ENCODE data around the gene BARHL1.

BARHL1 gene

DNA sequence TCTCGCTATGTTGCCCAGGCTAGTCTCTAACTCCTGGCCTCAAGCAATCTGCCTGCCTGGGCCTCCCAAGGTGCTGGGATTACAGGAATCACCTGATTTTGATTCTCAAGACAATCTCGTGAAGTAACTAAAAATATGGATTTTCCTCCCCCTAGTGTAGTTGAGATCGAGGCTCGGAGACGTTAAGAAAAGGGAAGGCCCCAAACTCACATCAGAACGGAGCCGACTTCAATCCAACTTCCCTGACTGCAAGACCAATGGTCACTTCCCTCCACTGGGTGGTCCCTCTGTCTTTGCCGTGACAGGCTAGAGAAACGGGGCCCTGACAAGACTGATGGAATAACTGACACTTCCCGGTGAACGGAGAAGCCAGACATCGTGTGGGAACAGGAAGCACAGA lies 28.3 kb downstream of the BARHL1 start:
- no peak for TF ChIP-seq KLF16 (tag by site-specific recombination; IDR thresholded peaks at IDR 0.05)
- no peak for TF ChIP-seq ZNF621 (tag by site-specific recombination; IDR thresholded peaks at IDR 0.05)
- no peak for TF ChIP-seq ZNF10 (tag by site-specific recombination; IDR thresholded peaks at IDR 0.05)

DNA sequence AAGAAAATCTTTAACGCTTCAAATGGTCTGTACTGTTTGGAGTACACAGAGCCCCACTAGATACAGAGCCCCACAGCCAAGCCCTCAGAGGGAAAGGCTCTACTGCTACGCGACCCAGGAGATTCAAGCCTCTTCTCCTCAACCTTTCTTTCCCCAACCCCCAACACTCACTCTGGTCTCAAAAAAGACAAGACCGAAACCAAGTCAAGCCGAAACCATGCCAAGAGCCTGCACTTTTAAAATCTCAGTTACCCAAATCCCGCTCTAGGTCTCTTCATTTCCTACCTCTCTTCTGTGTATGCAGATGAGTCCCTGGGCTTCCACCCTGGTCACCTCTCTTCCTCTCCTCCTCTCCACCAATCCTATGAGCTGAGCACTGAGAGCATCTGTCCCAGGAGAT lies 31.9 kb downstream of the BARHL1 start:
- Histone ChIP-seq H3K27ac (ENCODE audit: extremely low read depth, low read depth, low read length) (no peak overlapping the region), H3K36me3 (ENCODE audit: control insufficient read depth in 2 of 2, insufficient read depth in 1 of 2, low read length in 2 of 2) (peaks cover 3 to 78% of the 10 kb centered on the region in 2 experiments; a peak in 2 of 3 replicates)
- CTCF ChIA-PET, result interaction anchor here (0.7 kb wide), 1 partner anchor 444 kb away, joined by 3 read pairs; no protein-coding TSS in a partner anchor

More for the DNA sequence above, 28.3 kb downstream of the BARHL1 start:
- no peaks in the 10 kb centered on the region for H3K9me3 ChIP-seq (ENCODE audit: control insufficient read depth, insufficient read depth, low read depth, low read length)
- ChIA-PET POLR2A (no interaction called here), CTCF (no interaction called here)
- no peak overlapping the region for H3K4me3 ChIP-seq (ENCODE audit: low read depth, low read length)
- H3K36me3 ChIP-seq (ENCODE audit: control insufficient read depth in 2 of 2, insufficient read depth in 1 of 2, low read length in 2 of 2), result peaks cover 3 to 74% of the 10 kb centered on the region in 2 experiments; a peak in 2 of 3 replicates
- H3K27ac ChIP-seq (ENCODE audit: extremely low read depth, low read depth, low read length), result no peak overlapping the region
- no peaks in the 10 kb centered on the region for H3K4me1 ChIP-seq (ENCODE audit: control insufficient read depth, insufficient read depth, low read length)

DNA sequence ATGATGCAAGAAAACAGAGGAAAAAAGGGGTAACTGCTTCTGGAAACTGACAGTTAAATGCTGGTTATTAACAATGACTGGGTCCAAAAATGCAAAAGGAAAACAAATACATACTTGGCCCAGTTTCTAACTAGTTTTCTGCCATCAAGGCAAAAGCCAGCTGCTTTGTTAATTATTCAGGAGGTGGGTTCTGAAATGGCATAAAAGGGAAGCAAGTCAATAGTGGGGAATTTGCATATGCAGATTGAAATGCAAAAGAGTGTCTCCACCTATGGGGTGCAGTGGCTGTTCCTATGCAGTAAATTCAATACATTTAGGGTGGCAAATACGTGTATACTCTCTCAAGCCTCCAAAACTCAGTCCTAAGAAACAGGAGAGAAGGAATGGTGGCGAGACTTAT lies 33.4 kb downstream of the BARHL1 start:
- H3K27ac ChIP-seq (ENCODE audit: extremely low read depth, low read depth, low read length), result no peak overlapping the region
- CTCF ChIA-PET, result interaction anchor here (0.6 to 1.3 kb wide), 2 partner anchors 16 to 36 kb away, joined by 3 to 6 read pairs; no protein-coding TSS in a partner anchor
- no peak overlapping the region for H3K4me3 ChIP-seq (ENCODE audit: low read depth, low read length)
- no peaks in the 10 kb centered on the region for H3K4me1 ChIP-seq (ENCODE audit: control insufficient read depth, insufficient read depth, low read length)
- POLR2A ChIA-PET, result no interaction called here
- no peaks in the 10 kb centered on the region for H3K9me3 ChIP-seq (ENCODE audit: control insufficient read depth, insufficient read depth, low read depth, low read length)
- peaks cover 3 to 70% of the 10 kb centered on the region in 2 experiments; a peak in 2 of 3 replicates for H3K36me3 ChIP-seq (ENCODE audit: control insufficient read depth in 2 of 2, insufficient read depth in 1 of 2, low read length in 2 of 2)
- TF ChIP-seq, protein P1, sequence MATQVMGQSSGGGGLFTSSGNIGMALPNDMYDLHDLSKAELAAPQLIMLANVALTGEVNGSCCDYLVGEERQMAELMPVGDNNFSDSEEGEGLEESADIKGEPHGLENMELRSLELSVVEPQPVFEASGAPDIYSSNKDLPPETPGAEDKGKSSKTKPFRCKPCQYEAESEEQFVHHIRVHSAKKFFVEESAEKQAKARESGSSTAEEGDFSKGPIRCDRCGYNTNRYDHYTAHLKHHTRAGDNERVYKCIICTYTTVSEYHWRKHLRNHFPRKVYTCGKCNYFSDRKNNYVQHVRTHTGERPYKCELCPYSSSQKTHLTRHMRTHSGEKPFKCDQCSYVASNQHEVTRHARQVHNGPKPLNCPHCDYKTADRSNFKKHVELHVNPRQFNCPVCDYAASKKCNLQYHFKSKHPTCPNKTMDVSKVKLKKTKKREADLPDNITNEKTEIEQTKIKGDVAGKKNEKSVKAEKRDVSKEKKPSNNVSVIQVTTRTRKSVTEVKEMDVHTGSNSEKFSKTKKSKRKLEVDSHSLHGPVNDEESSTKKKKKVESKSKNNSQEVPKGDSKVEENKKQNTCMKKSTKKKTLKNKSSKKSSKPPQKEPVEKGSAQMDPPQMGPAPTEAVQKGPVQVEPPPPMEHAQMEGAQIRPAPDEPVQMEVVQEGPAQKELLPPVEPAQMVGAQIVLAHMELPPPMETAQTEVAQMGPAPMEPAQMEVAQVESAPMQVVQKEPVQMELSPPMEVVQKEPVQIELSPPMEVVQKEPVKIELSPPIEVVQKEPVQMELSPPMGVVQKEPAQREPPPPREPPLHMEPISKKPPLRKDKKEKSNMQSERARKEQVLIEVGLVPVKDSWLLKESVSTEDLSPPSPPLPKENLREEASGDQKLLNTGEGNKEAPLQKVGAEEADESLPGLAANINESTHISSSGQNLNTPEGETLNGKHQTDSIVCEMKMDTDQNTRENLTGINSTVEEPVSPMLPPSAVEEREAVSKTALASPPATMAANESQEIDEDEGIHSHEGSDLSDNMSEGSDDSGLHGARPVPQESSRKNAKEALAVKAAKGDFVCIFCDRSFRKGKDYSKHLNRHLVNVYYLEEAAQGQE (tag by site-specific recombination; IDR thresholded peaks at IDR 0.05), result no peak
- no peak for TF ChIP-seq ZNF16 (tag by site-specific recombination; IDR thresholded peaks at IDR 0.05; ENCODE audit: low read depth)
- TF ChIP-seq EGR2 (tag by site-specific recombination; IDR thresholded peaks at IDR 0.05; ENCODE audit: low read depth), result no peak
- TF ChIP-seq YY1 (tag by site-specific recombination; IDR thresholded peaks at IDR 0.05), result no peak
- TF ChIP-seq, protein P2, sequence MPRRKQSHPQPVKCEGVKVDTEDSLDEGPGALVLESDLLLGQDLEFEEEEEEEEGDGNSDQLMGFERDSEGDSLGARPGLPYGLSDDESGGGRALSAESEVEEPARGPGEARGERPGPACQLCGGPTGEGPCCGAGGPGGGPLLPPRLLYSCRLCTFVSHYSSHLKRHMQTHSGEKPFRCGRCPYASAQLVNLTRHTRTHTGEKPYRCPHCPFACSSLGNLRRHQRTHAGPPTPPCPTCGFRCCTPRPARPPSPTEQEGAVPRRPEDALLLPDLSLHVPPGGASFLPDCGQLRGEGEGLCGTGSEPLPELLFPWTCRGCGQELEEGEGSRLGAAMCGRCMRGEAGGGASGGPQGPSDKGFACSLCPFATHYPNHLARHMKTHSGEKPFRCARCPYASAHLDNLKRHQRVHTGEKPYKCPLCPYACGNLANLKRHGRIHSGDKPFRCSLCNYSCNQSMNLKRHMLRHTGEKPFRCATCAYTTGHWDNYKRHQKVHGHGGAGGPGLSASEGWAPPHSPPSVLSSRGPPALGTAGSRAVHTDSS (tag by site-specific recombination; IDR thresholded peaks at IDR 0.05), result no peak

More for the DNA sequence above, 31.9 kb downstream of the BARHL1 start:
- no peak overlapping the region for H3K4me3 ChIP-seq (ENCODE audit: low read depth, low read length)
- H3K9me3 ChIP-seq (ENCODE audit: control insufficient read depth, insufficient read depth, low read depth, low read length), result no peaks in the 10 kb centered on the region
- POLR2A ChIA-PET, result no interaction called here
- TF ChIP-seq BCL11A (tag by site-specific recombination; IDR thresholded peaks at IDR 0.05; ENCODE audit: low read depth), result no peak
- TF ChIP-seq ZNF510 (tag by site-specific recombination; IDR thresholded peaks at IDR 0.05; ENCODE audit: insufficient replicate concordance), result no peak
- TF ChIP-seq ZNF501 (tag by site-specific recombination; IDR thresholded peaks at IDR 0.05), result no peak
- TF ChIP-seq SALL2 (tag by site-specific recombination; IDR thresholded peaks at IDR 0.05; ENCODE audit: borderline replicate concordance), result no peak
- TF ChIP-seq ZNF404 (tag by site-specific recombination; IDR thresholded peaks at IDR 0.05), result no peak
- TF ChIP-seq, protein P3, sequence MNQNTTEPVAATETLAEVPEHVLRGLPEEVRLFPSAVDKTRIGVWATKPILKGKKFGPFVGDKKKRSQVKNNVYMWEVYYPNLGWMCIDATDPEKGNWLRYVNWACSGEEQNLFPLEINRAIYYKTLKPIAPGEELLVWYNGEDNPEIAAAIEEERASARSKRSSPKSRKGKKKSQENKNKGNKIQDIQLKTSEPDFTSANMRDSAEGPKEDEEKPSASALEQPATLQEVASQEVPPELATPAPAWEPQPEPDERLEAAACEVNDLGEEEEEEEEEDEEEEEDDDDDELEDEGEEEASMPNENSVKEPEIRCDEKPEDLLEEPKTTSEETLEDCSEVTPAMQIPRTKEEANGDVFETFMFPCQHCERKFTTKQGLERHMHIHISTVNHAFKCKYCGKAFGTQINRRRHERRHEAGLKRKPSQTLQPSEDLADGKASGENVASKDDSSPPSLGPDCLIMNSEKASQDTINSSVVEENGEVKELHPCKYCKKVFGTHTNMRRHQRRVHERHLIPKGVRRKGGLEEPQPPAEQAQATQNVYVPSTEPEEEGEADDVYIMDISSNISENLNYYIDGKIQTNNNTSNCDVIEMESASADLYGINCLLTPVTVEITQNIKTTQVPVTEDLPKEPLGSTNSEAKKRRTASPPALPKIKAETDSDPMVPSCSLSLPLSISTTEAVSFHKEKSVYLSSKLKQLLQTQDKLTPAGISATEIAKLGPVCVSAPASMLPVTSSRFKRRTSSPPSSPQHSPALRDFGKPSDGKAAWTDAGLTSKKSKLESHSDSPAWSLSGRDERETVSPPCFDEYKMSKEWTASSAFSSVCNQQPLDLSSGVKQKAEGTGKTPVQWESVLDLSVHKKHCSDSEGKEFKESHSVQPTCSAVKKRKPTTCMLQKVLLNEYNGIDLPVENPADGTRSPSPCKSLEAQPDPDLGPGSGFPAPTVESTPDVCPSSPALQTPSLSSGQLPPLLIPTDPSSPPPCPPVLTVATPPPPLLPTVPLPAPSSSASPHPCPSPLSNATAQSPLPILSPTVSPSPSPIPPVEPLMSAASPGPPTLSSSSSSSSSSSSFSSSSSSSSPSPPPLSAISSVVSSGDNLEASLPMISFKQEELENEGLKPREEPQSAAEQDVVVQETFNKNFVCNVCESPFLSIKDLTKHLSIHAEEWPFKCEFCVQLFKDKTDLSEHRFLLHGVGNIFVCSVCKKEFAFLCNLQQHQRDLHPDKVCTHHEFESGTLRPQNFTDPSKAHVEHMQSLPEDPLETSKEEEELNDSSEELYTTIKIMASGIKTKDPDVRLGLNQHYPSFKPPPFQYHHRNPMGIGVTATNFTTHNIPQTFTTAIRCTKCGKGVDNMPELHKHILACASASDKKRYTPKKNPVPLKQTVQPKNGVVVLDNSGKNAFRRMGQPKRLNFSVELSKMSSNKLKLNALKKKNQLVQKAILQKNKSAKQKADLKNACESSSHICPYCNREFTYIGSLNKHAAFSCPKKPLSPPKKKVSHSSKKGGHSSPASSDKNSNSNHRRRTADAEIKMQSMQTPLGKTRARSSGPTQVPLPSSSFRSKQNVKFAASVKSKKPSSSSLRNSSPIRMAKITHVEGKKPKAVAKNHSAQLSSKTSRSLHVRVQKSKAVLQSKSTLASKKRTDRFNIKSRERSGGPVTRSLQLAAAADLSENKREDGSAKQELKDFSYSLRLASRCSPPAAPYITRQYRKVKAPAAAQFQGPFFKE (tag by site-specific recombination; IDR thresholded peaks at IDR 0.05; ENCODE audit: borderline replicate concordance), result no peak
- TF ChIP-seq, protein P4, sequence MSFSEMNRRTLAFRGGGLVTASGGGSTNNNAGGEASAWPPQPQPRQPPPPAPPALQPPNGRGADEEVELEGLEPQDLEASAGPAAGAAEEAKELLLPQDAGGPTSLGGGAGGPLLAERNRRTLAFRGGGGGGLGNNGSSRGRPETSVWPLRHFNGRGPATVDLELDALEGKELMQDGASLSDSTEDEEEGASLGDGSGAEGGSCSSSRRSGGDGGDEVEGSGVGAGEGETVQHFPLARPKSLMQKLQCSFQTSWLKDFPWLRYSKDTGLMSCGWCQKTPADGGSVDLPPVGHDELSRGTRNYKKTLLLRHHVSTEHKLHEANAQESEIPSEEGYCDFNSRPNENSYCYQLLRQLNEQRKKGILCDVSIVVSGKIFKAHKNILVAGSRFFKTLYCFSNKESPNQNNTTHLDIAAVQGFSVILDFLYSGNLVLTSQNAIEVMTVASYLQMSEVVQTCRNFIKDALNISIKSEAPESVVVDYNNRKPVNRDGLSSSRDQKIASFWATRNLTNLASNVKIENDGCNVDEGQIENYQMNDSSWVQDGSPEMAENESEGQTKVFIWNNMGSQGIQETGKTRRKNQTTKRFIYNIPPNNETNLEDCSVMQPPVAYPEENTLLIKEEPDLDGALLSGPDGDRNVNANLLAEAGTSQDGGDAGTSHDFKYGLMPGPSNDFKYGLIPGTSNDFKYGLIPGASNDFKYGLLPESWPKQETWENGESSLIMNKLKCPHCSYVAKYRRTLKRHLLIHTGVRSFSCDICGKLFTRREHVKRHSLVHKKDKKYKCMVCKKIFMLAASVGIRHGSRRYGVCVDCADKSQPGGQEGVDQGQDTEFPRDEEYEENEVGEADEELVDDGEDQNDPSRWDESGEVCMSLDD (tag by site-specific recombination; IDR thresholded peaks at IDR 0.05), result no peak
- H3K4me1 ChIP-seq (ENCODE audit: control insufficient read depth, insufficient read depth, low read length), result no peaks in the 10 kb centered on the region
